Stimulated activated CD4-positive, alpha-beta T cell treated with anti-CD3 and anti-CD28 coated beads, Interleukin-4, amount 100 ng/mL, for 4 hours (primary cell): ENCODE results near the gene MUSTN1.

Experiments used
- DNase-seq, 2 experiments: peaks; one replicate each; pipeline ENCODE4 v3.0.0-alpha.2; 2020

Gene MUSTN1

DNA sequence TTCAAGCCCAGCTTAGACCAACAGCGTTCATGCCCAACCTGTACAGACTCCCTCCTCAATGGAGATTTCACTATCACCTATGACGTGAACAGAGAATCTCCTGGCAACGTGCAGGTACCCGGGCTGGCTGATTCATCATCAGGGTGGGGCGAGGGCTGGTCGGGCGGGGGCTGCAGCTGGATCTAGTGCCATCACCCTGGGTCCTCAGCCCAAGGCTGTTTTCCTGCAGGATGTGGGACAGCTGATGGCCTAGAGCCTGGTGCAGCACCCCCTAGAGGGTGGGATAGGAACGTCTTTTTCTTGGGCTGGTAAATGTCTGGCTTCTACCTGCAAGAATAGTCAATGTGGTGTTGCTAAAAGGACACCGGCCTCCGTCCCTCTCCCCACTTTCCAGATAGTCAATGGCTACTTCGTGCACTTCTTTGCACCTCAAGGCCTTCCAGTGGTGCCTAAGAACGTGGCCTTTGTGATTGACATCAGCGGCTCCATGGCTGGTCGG, 35.8 kb downstream of the MUSTN1 start:
- no peak for DNase-seq

DNA sequence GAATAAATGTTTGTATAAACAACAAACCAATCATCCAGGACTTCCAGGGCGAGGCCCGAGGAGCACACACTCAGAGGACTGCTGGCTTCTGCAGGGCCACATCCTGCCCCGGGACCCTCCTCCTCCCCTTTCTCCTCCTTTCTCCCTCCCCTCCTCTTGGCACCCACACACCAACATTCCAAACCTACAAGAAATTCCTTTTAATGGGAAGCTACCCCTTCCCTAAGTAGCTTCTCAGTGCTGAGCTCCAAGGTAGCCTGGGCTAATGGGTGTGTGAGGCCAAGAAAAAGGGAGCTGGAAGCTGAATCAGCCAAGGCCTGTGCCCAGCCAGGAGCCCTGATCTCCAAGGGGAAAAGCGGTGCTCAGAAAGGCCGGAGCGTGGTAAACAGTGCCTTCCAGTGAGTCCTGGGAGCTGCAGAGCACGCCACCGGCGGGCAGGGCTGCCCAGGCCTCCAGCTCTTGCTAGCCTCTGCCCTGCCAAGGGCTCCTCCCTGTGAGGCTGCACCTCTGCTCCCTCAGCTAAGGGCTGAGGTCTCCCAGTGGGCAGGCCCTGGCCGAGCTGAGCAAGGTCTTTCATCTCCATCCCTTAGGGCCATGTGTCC, 36.3 kb downstream of the MUSTN1 start:
- DNase-seq, result no peak

DNA sequence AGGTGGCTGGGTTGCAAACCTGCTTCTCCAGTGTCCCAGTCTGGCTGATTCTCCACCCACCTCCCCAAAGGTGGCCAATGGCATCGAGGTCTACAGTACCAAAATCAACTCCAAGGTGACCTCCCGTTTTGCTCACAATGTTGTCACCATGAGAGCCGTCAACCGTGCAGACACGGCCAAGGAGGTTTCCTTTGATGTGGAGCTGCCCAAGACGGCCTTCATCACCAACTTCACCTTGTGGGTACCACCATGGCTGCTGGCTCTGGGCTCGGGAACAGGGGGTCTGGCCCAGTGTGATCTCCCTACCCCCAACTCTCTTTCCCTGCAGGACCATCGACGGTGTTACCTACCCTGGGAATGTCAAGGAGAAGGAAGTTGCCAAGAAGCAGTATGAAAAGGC, 38.4 kb downstream of the MUSTN1 start:
- no peak for DNase-seq

DNA sequence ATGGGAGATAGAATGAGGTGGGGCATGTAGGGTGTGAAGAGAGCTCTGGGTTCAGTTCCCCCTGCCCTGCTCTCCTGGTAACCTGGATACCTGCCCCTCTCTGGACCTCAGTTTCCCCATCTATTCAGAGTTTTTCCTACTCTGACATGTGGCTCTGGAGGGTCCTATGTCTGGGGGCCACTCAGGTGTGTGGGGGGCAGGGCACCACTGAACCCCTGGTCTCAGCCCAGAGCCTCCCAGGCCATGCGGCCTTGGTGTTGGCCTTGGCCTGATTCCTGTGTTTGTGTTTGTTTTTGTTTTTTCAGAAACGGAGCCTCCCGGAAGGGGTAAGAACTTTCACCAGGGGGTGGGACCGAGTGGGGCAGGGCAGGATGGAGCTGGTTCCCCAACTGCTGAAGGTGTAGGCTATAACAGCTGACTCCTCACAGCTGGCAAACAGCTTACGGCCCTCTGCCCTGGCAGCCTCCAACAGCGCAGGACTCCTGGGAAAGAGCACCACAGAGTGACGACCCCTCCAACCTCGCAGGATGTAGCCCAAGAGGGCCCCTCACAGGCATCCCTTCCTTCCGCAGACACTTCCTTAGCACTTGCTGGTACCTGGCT, 39.4 kb downstream of the MUSTN1 start:
- no peak for DNase-seq

DNA sequence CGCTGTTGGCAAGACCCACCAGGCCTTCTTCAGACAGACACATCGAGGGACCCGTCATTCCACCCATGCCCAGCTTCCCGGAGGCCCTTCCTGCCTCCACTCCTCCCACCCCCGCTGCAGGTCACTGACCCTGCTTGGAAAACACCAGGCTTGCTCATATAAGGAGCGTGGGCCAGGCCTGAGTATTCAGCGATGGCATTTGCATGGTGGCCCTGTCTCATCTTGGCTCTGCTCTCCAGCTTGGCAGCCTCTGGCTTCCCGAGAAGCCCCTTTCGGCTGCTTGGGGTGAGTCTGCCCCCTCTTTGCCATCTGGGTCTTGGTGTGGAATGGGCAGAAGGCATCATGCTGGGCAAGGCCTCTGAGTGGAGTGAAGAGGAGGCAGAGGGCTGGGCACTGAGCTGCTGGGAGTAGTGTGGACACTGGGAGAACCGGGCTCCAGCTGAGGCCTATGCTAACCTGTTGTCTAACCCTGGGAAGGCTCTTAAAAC, 40.2 kb downstream of the MUSTN1 start, which contains the start of gene ITIH3:
Gene ITIH3 (plus strand): TSS at position 185 of the 488 bp plus-strand sequence. CDS start 8 bp downstream, at position 193.
- DNase-seq, result no peak

DNA sequence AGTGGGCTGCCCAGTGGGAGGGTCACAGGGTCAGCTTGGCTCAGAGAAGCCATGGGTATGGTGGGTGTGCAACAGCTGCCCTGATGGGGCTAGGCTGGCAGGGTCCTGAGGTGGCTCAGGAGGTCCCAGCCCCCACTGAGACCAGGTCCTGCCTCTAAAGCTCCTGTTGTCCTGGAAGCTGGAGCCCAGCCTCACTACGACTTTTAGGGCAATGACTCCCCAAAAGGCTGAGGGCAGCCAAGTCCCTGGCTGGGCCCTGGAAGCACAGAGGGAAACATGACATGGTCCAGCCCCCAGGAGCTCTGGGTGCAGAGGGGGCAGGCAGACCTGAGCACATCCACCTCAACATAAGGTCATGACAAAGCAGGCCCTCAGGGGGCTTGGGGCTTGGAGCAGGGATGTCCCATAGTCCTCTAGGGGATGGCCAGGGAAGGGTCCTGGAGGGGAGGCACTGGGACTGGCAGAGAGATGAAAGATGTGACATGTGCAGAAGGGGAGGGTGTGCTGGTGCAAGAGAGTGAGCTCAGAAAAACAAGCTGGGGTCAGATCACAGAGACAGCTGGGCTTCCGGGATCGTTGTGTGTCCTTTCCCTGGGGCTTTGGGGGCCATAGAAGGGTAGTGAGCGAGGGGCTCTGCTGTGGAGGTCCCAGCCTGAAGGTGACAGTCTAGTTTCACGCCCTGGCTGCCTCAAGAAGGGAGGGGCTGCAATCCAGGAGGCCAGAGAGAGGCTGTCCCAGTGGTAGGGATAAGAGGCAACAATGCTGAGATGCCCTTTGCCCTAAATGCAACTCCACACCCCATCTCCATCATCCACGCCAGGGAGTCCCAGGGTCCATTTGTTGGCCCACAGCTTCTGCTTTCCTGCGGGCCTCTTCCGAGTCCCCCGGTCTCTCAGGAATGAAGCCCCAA, 40.9 kb downstream of the MUSTN1 start:
- no peak for DNase-seq

DNA sequence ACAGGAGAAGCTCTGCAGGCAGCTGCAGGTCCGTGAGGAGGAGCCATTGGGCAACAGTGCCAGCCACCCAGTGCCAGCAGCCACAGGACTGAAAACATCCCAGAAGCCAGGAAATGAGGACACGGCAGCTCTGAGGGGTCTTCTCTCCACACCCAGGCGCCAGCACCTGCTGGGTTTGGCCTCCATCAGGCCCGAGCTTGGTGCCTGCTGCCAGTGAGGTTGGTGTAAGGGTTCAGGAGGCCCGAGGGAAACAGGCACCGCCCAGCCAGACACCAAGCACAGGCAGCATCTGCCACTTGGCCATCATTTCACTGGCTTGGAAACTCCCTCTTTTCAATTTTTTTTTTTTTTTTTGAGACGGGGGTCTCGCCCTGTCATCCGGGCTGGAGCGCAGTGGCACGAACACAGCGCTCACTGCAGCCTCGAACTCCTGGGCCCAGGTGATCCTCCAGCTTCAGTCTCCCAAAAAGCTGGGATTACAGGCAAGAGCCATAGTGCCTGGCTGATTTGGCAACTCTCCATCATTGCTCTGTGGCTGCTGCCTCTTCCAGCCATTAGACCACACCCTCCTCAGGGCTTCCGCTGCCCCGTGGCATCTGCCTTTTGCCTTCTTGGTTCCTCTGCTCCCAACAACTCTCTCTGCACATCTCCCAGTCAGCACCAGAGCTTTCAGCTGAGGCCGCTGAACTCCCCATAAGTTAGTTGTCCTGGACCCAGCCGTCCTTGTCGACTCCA, 41.7 kb downstream of the MUSTN1 start:
- no peak for DNase-seq

DNA sequence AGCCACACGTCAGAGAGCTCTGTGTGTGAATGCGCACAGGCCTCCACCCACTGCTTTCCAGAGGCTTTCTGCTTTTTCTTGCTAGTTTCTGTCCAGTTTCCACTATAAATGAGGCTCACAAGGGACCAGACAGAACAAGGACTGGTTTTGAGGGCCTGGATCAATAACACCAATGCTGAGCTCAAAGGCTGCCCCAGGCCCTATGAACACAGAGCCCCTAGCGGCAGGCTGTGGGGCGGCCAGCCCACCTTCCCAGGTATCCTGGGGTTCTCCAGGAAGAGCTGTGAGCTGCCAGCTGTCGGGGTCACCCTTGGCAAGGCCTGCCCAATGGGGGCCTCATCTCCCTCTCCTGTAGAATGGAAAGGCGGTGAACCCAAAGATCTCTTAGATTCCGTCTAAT, 42.4 kb downstream of the MUSTN1 start:
- no peak for DNase-seq

DNA sequence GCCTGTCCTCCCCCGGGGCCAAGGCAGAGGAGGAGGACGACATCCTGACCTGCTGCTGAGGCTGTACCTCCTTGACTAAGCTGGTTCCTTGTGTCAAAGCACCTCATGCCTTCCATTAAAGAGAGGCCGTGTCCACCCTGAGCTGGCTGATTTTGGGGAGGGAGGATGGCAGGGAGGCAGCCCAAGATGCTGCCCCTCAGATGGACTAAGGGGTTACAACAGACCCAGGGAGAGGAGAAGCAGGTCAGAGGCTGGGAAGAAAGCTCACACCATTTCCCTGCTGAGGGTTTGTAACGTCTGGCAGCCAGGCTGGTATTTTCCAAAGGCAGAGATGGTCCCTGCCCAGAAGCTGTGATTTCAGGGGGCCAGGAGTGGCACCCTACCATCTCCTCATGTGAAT, 42.9 kb downstream of the MUSTN1 start:
- DNase-seq, result no peak

DNA sequence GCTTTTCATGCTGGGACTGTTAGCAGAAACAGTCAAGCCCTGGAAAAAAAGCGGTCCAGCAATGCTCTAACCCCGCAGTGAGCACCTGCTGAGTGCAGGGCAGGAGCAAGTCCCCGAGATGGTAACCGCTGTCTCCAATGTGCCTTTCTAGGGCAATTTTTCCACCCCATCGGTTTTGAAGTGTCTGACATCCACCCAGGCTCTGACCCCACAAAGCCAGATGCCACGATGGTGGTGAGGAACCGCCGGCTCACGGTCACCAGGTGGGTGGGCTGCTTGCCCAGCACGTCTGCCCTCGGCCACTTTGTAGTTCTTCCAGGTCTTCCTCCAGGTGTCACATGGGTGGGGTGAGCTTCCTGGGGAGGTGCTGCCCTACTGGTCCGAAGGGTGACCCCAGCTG, 43.5 kb downstream of the MUSTN1 start:
- no peak for DNase-seq

DNA sequence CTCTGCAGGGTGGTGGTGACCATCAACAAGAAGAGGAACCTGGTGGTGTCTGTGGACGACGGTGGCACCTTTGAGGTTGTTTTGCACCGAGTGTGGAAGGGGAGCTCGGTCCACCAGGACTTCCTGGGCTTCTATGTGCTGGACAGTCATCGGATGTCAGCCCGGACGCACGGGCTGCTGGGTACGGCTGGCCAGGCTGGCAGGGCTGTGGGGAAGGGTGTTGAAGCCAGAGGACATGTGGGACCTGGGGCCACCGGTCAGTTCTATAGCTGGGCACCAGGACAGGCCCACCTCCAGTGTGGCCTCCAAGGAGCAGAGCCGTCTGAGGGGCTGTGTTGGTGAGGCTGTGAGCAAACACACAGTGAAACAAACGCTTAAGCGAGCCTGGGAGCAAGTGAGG, 44.1 kb downstream of the MUSTN1 start:
- no peak for DNase-seq

DNA sequence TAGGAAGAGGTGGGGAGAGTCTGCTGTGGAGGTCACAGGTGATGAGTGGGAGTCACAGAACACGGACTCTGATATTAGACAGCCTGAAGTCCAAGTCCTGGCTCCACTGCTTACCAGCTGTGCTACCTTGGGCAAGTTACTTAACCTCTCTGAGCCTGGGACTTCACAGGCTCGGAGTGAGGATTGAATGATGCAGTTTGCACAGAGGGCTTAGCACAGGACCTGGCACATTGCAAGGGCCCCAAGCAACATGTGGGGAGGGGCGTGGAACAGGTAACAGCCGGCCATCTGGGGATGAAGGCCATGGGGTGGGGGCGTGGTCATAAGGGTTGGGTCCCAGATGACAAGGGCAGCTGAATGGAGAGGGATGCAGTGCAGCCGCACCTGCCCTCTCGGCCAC, 44.5 kb downstream of the MUSTN1 start:
- no peak for DNase-seq

DNA sequence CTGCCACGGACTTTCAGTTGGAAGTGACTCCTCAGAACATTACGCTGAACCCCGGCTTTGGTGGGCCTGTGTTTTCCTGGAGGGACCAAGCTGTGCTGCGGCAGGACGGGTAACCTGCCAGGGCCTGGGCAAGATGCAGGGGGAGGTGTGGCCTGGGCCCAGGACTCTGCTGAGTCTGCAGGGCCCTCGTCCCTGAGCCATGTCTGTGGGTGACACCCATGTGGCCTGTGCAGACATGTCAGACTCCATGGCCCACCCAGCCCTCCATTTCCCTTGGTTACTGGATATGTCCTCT, 45.1 kb downstream of the MUSTN1 start:
- DNase-seq, result no peak

DNA sequence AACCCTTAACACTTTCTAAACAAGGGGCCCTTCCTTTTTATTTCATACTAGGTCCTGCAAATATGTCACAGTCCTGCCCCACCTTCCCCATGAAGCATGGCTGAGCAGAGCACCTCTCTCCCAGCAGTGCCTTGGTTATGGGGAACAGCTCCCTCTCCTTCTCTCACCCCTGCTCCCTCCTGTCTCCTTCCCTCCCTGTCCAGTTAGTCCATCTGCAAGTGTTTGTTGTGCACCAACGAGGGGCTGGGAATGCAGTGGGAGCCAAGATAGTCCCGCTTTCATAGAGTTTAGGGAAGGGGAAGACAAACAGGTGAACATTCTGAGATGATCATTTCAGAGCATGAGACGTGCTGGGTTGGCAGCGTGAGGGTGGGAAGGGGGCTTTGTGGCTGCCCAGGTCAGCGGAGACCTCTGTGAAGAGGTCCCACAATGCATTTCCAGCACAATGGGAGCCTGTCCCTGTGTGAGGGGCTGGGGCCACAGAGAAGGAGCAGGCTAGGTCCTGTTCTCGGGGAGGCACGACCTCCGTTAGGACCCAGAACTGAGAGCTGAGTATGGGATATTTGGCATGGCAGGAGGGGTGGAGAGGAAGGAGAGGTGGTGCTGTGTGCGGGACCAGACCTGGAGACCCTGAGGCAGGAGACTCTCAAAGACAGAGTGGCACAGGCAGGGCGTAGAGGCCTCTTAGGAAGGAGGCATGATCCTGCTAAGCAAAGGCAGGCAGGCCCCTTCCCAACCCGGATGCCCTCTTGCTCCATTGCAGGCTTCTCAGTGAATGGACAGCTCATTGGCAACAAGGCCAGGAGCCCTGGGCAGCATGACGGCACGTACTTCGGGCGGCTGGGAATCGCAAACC, 45.7 kb downstream of the MUSTN1 start:
- DNase-seq, result no peak

DNA sequence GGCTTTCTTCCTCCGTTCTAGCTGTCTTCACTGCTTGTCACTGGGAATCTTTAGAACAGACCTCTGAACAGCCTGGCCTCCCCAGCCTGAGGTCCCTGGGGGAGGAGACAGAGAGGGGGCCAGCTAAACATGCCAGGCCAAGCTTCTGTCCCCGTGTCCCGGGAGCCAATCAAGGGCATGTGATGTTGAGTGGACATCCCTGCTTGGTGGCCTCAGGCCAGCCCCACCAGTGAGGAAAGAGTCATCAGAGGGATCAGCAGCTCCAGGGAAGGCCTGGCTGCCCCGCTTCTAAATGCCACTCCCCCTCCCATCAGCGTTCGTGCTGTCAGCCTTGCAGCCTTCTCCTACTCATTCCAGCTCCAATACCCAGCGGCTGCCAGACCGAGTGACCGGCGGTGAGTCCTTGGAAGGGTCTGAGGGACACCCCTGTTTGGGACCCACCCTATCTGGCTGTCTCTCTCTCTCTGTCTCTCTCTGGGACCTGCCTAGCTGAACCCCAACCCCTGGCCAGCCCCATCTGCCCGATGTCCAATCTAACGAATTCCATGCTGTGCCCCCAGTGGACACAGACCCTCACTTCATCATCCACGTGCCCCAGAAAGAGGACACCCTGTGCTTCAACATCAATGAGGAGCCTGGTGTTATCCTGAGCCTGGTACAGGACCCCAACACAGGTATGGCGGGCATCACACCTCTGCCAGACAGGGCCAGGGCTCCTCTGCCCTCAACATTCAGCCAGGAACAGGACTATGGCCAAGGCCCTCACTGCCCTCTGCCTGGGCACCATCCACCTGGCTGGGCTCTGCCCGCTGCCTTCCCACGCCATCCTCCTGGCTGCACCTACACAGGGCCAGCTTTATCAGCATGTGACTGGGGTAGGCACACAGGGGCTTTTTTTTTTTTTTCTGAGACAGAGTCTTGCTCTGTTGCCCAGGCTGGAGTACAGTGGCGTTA, 46.9 kb downstream of the MUSTN1 start:
- DNase-seq, result no peak

DNA sequence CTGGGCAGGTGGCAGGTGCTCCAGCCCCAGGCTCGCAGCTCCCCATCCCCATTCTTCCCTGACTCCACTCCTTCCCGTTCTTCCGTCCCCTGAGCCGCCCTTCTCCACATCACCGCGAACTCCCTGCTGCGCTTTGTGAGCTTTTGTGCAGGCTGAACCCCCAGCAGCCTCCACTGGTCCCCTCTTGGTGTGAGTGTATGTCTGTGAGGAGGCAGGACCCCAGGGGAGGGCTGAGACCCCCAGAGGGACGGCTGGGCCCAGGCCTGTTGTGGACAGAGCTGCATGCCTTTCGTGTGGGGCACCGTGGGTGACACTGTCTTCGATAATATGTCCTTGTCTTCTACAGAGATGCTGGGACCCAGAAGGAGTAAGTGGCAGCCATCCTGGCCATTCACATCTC, 47.6 kb downstream of the MUSTN1 start:
- no peak for DNase-seq

DNA sequence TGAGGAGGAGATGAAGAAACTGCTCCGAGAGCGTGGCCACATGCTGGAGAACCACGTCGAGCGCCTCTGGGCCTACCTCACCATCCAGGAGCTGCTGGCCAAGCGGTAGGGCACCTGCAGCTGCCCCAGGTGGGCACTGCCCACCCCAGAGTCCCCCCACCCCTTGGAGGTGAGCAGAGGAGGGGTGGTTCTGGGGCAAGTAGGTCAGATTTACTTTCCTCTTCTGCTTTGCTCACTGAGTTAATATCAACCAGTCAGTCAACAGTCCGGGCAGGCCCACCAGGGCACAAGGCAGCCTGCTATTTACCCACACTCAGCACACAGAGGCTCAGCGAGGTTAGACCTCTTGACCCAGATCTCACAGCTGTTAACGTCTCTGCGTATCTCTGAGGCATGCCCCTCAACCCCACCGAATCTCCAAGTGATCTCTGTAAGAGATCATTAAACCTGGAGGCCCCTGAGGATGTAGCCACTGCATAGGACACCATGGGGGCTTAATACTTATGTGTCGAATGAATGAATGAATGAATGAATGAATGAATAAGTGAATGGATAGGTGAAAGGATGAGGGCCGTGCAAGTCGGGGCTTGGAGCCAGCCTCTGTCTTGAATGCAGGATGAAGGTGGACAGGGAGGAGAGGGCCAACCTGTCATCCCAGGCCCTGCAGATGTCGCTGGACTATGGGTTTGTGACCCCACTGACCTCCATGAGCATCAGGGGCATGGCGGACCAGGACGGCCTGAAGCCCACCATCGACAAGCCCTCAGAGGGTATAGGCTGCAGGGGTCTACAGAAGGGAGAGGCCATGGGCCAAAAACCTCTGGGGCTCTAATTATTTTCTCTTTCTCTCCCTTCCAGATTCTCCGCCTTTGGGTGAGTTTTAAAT, 48.2 kb downstream of the MUSTN1 start:
- no peak for DNase-seq

DNA sequence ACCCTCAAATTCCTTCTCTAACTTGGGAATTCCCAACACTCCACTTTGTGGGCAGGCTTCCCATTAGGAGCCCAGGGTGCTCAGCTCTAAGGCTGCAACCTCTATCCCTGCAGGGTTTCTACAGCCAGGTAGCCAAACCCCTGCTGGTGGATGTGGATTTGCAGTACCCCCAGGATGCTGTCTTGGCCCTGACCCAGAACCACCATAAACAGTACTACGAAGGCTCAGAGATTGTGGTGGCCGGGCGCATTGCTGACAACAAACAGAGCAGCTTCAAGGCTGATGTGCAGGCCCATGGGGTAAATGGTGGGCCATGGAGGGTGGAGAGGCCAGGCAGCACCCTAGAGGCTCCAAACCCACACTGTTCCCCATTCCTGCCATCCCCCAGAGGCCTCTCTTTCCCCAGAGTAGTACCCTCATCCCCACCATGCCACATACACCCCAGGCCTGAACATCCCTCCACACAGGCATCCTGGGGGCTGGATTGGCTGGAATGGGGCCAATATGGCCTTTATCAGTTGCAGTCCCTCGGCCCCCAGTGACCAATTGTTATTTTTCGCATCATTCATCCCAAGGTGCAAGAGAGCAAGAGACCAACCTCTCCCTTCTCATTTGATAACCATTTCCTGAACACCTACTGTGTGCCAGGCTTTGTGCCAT, 49.8 kb downstream of the MUSTN1 start:
- DNase-seq, result no peak

DNA sequence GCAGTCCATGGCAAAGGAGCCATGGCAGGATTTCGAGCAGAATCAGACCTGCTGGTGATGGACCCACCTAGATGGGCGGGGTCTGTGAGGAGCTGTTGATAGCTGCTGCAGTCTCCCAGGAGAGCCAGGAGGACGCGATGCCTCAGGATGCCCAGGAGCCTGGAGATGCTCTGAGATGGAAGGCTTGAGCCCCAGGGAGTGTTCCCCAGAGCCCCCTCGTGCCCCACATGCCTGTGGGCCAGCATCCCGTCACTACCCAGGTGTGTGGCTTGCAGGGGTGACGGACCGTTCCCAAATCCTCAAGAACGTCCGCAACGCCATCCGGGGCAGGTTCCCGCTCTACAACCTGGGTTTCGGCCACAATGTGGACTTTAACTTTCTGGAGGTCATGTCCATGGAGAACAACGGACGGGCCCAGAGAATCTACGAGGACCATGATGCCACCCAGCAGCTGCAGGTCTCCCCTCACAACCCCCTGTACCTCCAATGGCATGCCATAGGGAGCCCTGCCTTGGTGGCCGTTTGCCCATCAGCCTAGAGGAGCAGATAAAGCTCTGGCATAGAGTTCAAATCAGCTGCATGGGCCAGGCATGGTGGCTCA, 50.7 kb downstream of the MUSTN1 start:
- no peak for DNase-seq
